IMR-90 (cell line): ENCODE results near the gene CEP128. TPM values are rescaled to one million over a fixed set of nuclear protein-coding genes. Genes with fewer than 3 reads are reported as not detected.

Experiments
- ATAC-seq: fragments of 200-7000 bp; cut with Tn5 transposase; 2 replicates; pipeline ENCODE4 v1.9.1; 2020; ENCODE audit warnings: low read depth, mild to moderate bottlenecking, moderate library complexity
- BruUV-seq: library from RNA; stranded (reverse); fragments of 400-500 nt; replicated peaks from 2 replicates; lab custom pipeline; 2021; lab: Mats Ljungman, UMichigan
- CTCF ChIA-PET: fragments of 300-600 bp; formaldehyde crosslinking; extraction: SDS; loops from one replicate; lab custom pipeline; 2021; ENCODE audit warnings: antibody characterized with exemption; lab: Yijun Ruan, JAX
- POLR2A ChIA-PET: fragments of 300-600 bp; sonication (Branson Sonifier 250); formaldehyde crosslinking; loops from one replicate; lab custom pipeline; 2022; ENCODE audit warnings: antibody characterized with exemption; ENCODE audit not compliant: unreplicated experiment; lab: Charles Lee
- DNase-seq: peaks from one replicate; pipeline ENCODE4 v3.0.0; 2013
- H2AFZ ChIP-seq: replicated peaks from 2 replicates; pipeline ENCODE3; 2013; ENCODE audit warnings: low read length, mild to moderate bottlenecking; ENCODE audit not compliant: poor library complexity
- H2AK5ac ChIP-seq: 2 replicates; pipeline ENCODE4 v1.6.1; 2013; ENCODE audit warnings: low read depth, low read length, inconsistent platforms
- H2AK9ac ChIP-seq: replicated peaks from 2 replicates; pipeline ENCODE3; 2013; ENCODE audit warnings: mild to moderate bottlenecking, low read depth, low read length, moderate library complexity; ENCODE audit not compliant: poor library complexity
- H2BK120ac ChIP-seq: 2 replicates; pipeline ENCODE4 v1.6.1; 2013; ENCODE audit warnings: low read depth, low read length, inconsistent platforms
- H2BK15ac ChIP-seq: 3 replicates; pipeline ENCODE4 v1.6.1; 2013; ENCODE audit warnings: low read depth, low read length, inconsistent platforms
- H2BK20ac ChIP-seq: 2 replicates; pipeline ENCODE4 v1.6.1; 2013; ENCODE audit warnings: low read depth, mild to moderate bottlenecking, inconsistent platforms, low read length, moderate library complexity
- H2BK5ac ChIP-seq: 2 replicates; pipeline ENCODE4 v1.6.1; 2013; ENCODE audit warnings: mild to moderate bottlenecking, low read depth, low read length, inconsistent platforms; ENCODE audit not compliant: poor library complexity, severe bottlenecking
- H3K14ac ChIP-seq: replicated peaks from 2 replicates; pipeline ENCODE4 v1.6.1; 2013; ENCODE audit warnings: low read depth, low read length, inconsistent platforms
- H3K18ac ChIP-seq: 2 replicates; pipeline ENCODE4 v1.6.1; 2013; ENCODE audit warnings: low read depth, low read length, control low read depth
- H3K23ac ChIP-seq: 2 replicates; pipeline ENCODE4 v1.6.1; 2013; ENCODE audit warnings: low read depth, low read length, inconsistent platforms
- H3K27ac ChIP-seq: 2 replicates; pipeline ENCODE4 v1.5.1; 2013; ENCODE audit warnings: mild to moderate bottlenecking, control low read depth, low read length; ENCODE audit not compliant: insufficient read depth
- H3K27me3 ChIP-seq: 2 replicates; pipeline ENCODE4 v1.6.1; 2013; ENCODE audit warnings: low read length; ENCODE audit not compliant: control insufficient read depth, insufficient read depth
- H3K36me3 ChIP-seq: 2 replicates; pipeline ENCODE4 v1.6.1; 2013; ENCODE audit warnings: low read length, mixed read lengths; ENCODE audit not compliant: control insufficient read depth, insufficient read depth
- H3K4ac ChIP-seq: 2 replicates; pipeline ENCODE4 v1.6.1; 2013; ENCODE audit warnings: low read depth, low read length, inconsistent platforms
- H3K4me1 ChIP-seq: 2 replicates; pipeline ENCODE4 v1.6.1; 2013; ENCODE audit warnings: low read length, mixed read lengths; ENCODE audit not compliant: control insufficient read depth, insufficient read depth
- H3K4me2 ChIP-seq: 2 replicates; pipeline ENCODE4 v1.6.1; 2013; ENCODE audit warnings: low read depth, mild to moderate bottlenecking, control low read depth, low read length, moderate library complexity
- H3K4me3 ChIP-seq: 2 replicates; pipeline ENCODE4 v1.5.1; 2013; ENCODE audit warnings: low read depth, mild to moderate bottlenecking, control low read depth, low read length, moderate library complexity; ENCODE audit not compliant: insufficient read depth
- H3K56ac ChIP-seq: 2 replicates; pipeline ENCODE4 v1.6.1; 2013; ENCODE audit warnings: low read length, inconsistent platforms; ENCODE audit not compliant: insufficient read depth; ENCODE audit errors: extremely low read depth
- H3K79me1 ChIP-seq, 2 experiments: 2 replicates each; pipeline ENCODE4 v1.6.1; 2013; ENCODE audit warnings: low read length in 2 of 2, inconsistent platforms in 1 of 2, low read depth in 1 of 2
- H3K9ac ChIP-seq: 2 replicates; pipeline ENCODE4 v1.6.1; 2013; ENCODE audit warnings: low read depth, low read length, control low read depth
- H3K9me1 ChIP-seq: 2 replicates; pipeline ENCODE4 v1.6.1; 2013; ENCODE audit warnings: low read length, inconsistent platforms; ENCODE audit not compliant: insufficient read depth
- H3K9me3 ChIP-seq: 2 replicates; pipeline ENCODE4 v1.6.1; 2013; ENCODE audit warnings: low read length; ENCODE audit not compliant: control insufficient read depth, insufficient read depth
- H4K20me1 ChIP-seq: 2 replicates; pipeline ENCODE4 v1.6.1; 2013; ENCODE audit warnings: low read length, inconsistent platforms; ENCODE audit not compliant: insufficient read depth
- H4K5ac ChIP-seq: 2 replicates; pipeline ENCODE4 v1.6.1; 2013; ENCODE audit warnings: mild to moderate bottlenecking, low read depth, low read length, control low read depth
- H4K8ac ChIP-seq, 2 experiments: 2 replicates each; pipeline ENCODE4 v1.6.1; 2013; ENCODE audit warnings: low read depth in 2 of 2, low read length in 2 of 2, control low read depth in 1 of 2, inconsistent platforms in 1 of 2
- H4K91ac ChIP-seq: 2 replicates; pipeline ENCODE4 v1.6.1; 2013; ENCODE audit warnings: low read depth, low read length, inconsistent platforms; ENCODE audit not compliant: insufficient read depth
- MAZ ChIP-seq: IDR thresholded peaks from 2 replicates; pipeline ENCODE4 v1.6.1; 2012; ENCODE audit warnings: low read depth, mild to moderate bottlenecking, low read length, improper control_type of control experiment, moderate library complexity, borderline replicate concordance
- RAD21 ChIP-seq: IDR thresholded peaks from 2 replicates; pipeline ENCODE4 v1.6.1; 2012; ENCODE audit warnings: low read length, improper control_type of control experiment
- RCOR1 ChIP-seq: IDR thresholded peaks from 2 replicates; pipeline ENCODE4 v1.6.1; 2012; ENCODE audit warnings: mild to moderate bottlenecking, low read length, improper control_type of control experiment; ENCODE audit not compliant: insufficient replicate concordance
- RFX5 ChIP-seq: IDR thresholded peaks from 2 replicates; pipeline ENCODE4 v1.8.0; 2012; ENCODE audit warnings: low read depth, mild to moderate bottlenecking, low read length, moderate library complexity
- SMC3 ChIP-seq: fragments of 150-350 bp; IDR thresholded peaks from 2 replicates; pipeline ENCODE4 v1.6.1; 2016; ENCODE audit warnings: low read depth, mild to moderate bottlenecking, antibody characterized with exemption, low read length, moderate library complexity
- WGBS, 2 experiments: methylation state at CpG; one replicate each; pipeline versions ENCODE4 v1.1.5 to v1.1.7; 2013; ENCODE audit warnings: missing lambda C conversion rate in 2 of 2; ENCODE audit not compliant: insufficient read length in 1 of 2; ENCODE audit errors: extremely low coverage in 2 of 2; 5-methylcytosine and 5-hydroxymethylcytosine counted together
- dilution Hi-C: fragments of 300-500 bp; cut with HindIII; formaldehyde crosslinking; loops from one replicate; pipeline ENCODE4 v1.14.3; 2018; ENCODE audit warnings: low sequenced_read_pairs; ENCODE audit not compliant: unreplicated experiment
- in situ Hi-C: fragments of 300-500 bp; cut with MboI; formaldehyde crosslinking; loops from 3 replicates; pipeline ENCODE4 v1.14.3; 2019; ENCODE audit warnings: low sequenced_read_pairs, inconsistent platforms, mixed read lengths
- intact Hi-C: fragments of 100-400 bp; cut with micrococcal nuclease; formaldehyde crosslinking; loops from 2 replicates; pipeline ENCODE4 v1.10.0; 2022
- polyA plus RNA-seq, 3 experiments: library from polyadenylated mRNA; depleted of rRNA; stranded (reverse); fragments of >200 nt; gene quantifications; 2 replicates each; pipeline ENCODE4 v1.2.3, GENCODE V29; 2012; ENCODE audit warnings: low replicate concordance in 1 of 3
- total RNA-seq: library from RNA; depleted of rRNA; stranded (reverse); fragments of >200 nt; gene quantifications from 2 replicates; pipeline ENCODE4 v1.2.3, GENCODE V29; 2012

The CEP128 gene
- total and polyA plus RNA-seq, 2 of the 4 experiments (the other 2 are of a cell fraction), result 1.9 to 5.7 TPM

DNA sequence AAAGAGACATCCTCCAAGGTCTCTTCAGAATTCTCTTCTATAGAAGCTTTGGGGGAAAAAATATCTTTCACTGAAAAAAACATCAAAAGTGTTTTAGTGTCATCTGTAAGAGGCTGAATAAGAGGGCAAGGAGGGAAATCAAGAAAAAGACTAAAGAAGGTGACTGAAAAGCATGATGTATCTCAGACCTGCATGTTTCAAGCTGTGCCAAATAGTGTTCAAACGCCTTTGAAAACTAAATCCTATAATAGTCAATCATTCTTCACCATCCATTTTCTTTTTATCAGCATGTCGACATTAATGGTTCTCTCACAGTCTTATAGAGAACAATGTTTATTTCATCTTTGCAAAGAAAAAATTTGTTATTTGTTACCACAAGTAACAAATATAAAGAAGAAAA is 94.5 kb downstream of the CEP128 start:
- DNase-seq, result no peak
- no peak overlapping the region for H3K27ac ChIP-seq
- no peak overlapping the region for H4K91ac ChIP-seq
- H3K27me3 ChIP-seq, result no peaks in the 10 kb centered on the region
- H4K5ac ChIP-seq, result no peak overlapping the region
- no peak overlapping the region for H2BK120ac ChIP-seq
- H3K36me3 ChIP-seq, result no peaks in the 10 kb centered on the region
- no peaks in the 10 kb centered on the region for H3K9me3 ChIP-seq
- intact Hi-C loops (loop anchor here (5.0 kb wide), 1 partner anchor 260 kb away; no protein-coding TSS in a partner anchor), dilution Hi-C loops (no loop called here), in situ Hi-C loops (loop anchor here (5.0 kb wide), 1 partner anchor 790 kb away; no protein-coding TSS in a partner anchor)
- H3K23ac ChIP-seq, result no peak overlapping the region
- peak overlapping the region in 1 of 2 experiments; percentile 40; a peak in 1 of 4 replicates for H4K8ac ChIP-seq
- H2AK5ac ChIP-seq, result no peak overlapping the region
- no peak overlapping the region for H2AK9ac ChIP-seq
- H4K20me1 ChIP-seq, result no peaks in the 10 kb centered on the region
- no peak overlapping the region for H2BK15ac ChIP-seq
- POLR2A ChIA-PET, result no interaction called here
- ATAC-seq, result no peak
- H3K4me2 ChIP-seq, result no peak overlapping the region
- peaks cover 3% of the 10 kb centered on the region; the same call in 1 of the 2 replicates for H3K4me1 ChIP-seq
- no peak overlapping the region for H3K9ac ChIP-seq
- H3K14ac ChIP-seq, result no peak overlapping the region
- CTCF ChIA-PET, result interaction anchor here (0.8 to 1.3 kb wide), 2 partner anchors 790 to 791 kb away, joined by 3 to 5 read pairs; no protein-coding TSS in a partner anchor
- no peak overlapping the region for H2BK20ac ChIP-seq
- no peak overlapping the region for H2BK5ac ChIP-seq
- H3K4ac ChIP-seq, result no peak overlapping the region
- H3K79me1 ChIP-seq, result no peaks in the 10 kb centered on the region; a peak in 2 of 4 replicates
- no peak overlapping the region for H2AFZ ChIP-seq
- no TSS peak for BruUV-seq
- WGBS, 2 experiments, result 67% methylated on average over 1 of the region's 2 CpGs; no CpG with 5 or more reads in 1 of the 2 experiments
- H3K9me1 ChIP-seq, result no peaks in the 10 kb centered on the region
- H3K4me3 ChIP-seq, result no peak overlapping the region
- no peak for TF ChIP-seq RCOR1
- no peak for TF ChIP-seq RAD21
- TF ChIP-seq MAZ, result no peak
- TF ChIP-seq SMC3, result no peak
- TF ChIP-seq RFX5, result no peak
- H3K56ac ChIP-seq, result no peak overlapping the region
- H3K18ac ChIP-seq, result no peak overlapping the region
